ENCODE measurements around the gene ADGRF4.

Gene ADGRF4

GRCh38 chr6:47721189-47721588 is 22.8 kb downstream of the ADGRF4 start:
- TF ChIP-seq TAF1 (IDR thresholded peaks at IDR 0.05; ENCODE audit: borderline replicate concordance, insufficient read depth, low read length), result no peak
- TF ChIP-seq SIN3A (IDR thresholded peaks at IDR 0.05; ENCODE audit: borderline replicate concordance, insufficient read depth, low read length), result no peak
- TF ChIP-seq FOXP2 (optimal IDR thresholded peaks at IDR 0.05; ENCODE audit: borderline replicate concordance, extremely low read depth, extremely low read length, insufficient read depth), result no peak
- no peak for TF ChIP-seq POLR2AphosphoS5 (IDR thresholded peaks at IDR 0.05; ENCODE audit: low read depth, low read length)
- TF ChIP-seq REST (IDR thresholded peaks at IDR 0.05; ENCODE audit: insufficient read depth in 1 of 2, low read depth in 2 of 2, low read length in 2 of 2), result no peak

DNA sequence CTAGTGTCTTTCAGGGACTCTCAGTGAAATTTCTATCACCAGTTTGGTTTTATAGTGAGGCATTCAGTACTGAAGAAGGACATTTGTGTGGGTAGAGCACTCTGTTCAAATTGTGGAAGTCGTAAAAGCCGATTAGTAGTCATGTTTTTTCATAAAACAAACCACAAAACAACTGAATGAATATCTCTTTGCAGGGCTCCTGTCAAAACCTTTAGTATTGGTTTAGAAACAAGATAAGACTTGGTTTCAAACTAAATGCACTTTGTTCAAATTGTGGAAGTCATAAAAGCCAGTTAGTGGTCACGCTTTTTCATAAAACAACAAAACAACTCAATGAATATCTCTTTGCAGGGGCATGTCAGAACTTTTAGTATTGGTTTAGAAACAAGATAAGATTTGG is 23.8 kb downstream of the ADGRF4 start:
- TF ChIP-seq TAF1 (IDR thresholded peaks at IDR 0.05; ENCODE audit: borderline replicate concordance, insufficient read depth, low read length) (no peak), REST (IDR thresholded peaks at IDR 0.05; ENCODE audit: insufficient read depth in 1 of 2, low read depth in 2 of 2, low read length in 2 of 2) (no peak), POLR2AphosphoS5 (IDR thresholded peaks at IDR 0.05; ENCODE audit: low read depth, low read length) (no peak), FOXP2 (optimal IDR thresholded peaks at IDR 0.05; ENCODE audit: borderline replicate concordance, extremely low read depth, extremely low read length, insufficient read depth) (no peak), SIN3A (IDR thresholded peaks at IDR 0.05; ENCODE audit: borderline replicate concordance, insufficient read depth, low read length) (no peak)

DNA sequence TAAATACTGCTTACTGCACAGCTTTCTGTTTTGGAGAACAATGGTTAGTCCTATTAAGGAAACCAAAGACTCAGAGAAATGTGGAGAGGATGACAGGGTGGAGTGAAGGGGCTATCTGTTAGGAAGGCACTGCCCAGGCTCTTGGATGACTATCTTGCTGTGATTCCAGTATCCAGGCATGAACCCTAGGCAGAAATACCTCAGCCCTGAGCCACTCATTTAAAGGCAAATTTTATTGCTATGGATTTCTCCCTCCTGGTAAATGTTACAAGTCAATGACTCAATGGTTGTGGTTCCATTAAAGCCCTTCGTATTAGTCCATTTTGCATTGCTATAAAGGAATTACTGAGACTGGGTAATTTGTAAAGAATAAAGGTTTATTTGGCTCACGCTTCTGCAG is 25.9 kb downstream of the ADGRF4 start:
- TF ChIP-seq FOXP2 (optimal IDR thresholded peaks at IDR 0.05; ENCODE audit: borderline replicate concordance, extremely low read depth, extremely low read length, insufficient read depth) (no peak), REST (IDR thresholded peaks at IDR 0.05; ENCODE audit: insufficient read depth in 1 of 2, low read depth in 2 of 2, low read length in 2 of 2) (no peak), TAF1 (IDR thresholded peaks at IDR 0.05; ENCODE audit: borderline replicate concordance, insufficient read depth, low read length) (no peak), POLR2AphosphoS5 (IDR thresholded peaks at IDR 0.05; ENCODE audit: low read depth, low read length) (no peak), SIN3A (IDR thresholded peaks at IDR 0.05; ENCODE audit: borderline replicate concordance, insufficient read depth, low read length) (no peak)

GRCh38 chr6:47727391-47727790 is 29.0 kb downstream of the ADGRF4 start:
- TF ChIP-seq FOXP2 (optimal IDR thresholded peaks at IDR 0.05; ENCODE audit: borderline replicate concordance, extremely low read depth, extremely low read length, insufficient read depth), result no peak
- no peak for TF ChIP-seq POLR2AphosphoS5 (IDR thresholded peaks at IDR 0.05; ENCODE audit: low read depth, low read length)
- no peak for TF ChIP-seq TAF1 (IDR thresholded peaks at IDR 0.05; ENCODE audit: borderline replicate concordance, insufficient read depth, low read length)
- TF ChIP-seq SIN3A (IDR thresholded peaks at IDR 0.05; ENCODE audit: borderline replicate concordance, insufficient read depth, low read length), result no peak

GRCh38 chr6:47729019-47729418 is 30.6 kb downstream of the ADGRF4 start:
- TF ChIP-seq FOXP2 (optimal IDR thresholded peaks at IDR 0.05; ENCODE audit: borderline replicate concordance, extremely low read depth, extremely low read length, insufficient read depth) (no peak), POLR2AphosphoS5 (IDR thresholded peaks at IDR 0.05; ENCODE audit: low read depth, low read length) (no peak), SIN3A (IDR thresholded peaks at IDR 0.05; ENCODE audit: borderline replicate concordance, insufficient read depth, low read length) (no peak), REST (IDR thresholded peaks at IDR 0.05; ENCODE audit: insufficient read depth in 1 of 2, low read depth in 2 of 2, low read length in 2 of 2) (no peak), TAF1 (IDR thresholded peaks at IDR 0.05; ENCODE audit: borderline replicate concordance, insufficient read depth, low read length) (no peak)
